SK-N-SH (cell line): ENCODE data around the gene USP47. TPM values are rescaled to one million over a fixed set of nuclear protein-coding genes. Genes with fewer than 3 reads are reported as not detected.

ENCODE experiments used
- CTCF ChIA-PET: fragments of 300-600, 350-600 bp; formaldehyde crosslinking; extraction: SDS; loops from one replicate; lab custom pipeline; 2021; lab: Yijun Ruan, JAX
- POLR2A ChIA-PET: fragments of 350-600 bp; sonication (Branson Sonifier 250); formaldehyde crosslinking; extraction: SDS; loops from one replicate; lab custom pipeline; 2020; ENCODE audit warnings: antibody characterized with exemption, inconsistent platforms; lab: Yijun Ruan, JAX
- DNase-seq: peaks from one replicate; pipeline ENCODE4 v3.0.0; 2012
- H2AFZ ChIP-seq: fragments of 200-600 bp; sonication (generic); 2 replicates; pipeline ENCODE4 v1.8.1; 2016; ENCODE audit warnings: antibody characterized with exemption, mild to moderate bottlenecking, low read depth
- H3F3A ChIP-seq: fragments of 200-600 bp; sonication (generic); replicated peaks from 2 replicates; pipeline ENCODE3; 2016; ENCODE audit warnings: antibody characterized with exemption, mild to moderate bottlenecking; ENCODE audit not compliant: insufficient read depth
- H3K27ac ChIP-seq, 2 experiments: fragments of 200-500 bp in 1 of 2; fragments of 200-600 bp in 1 of 2; sonication (Bioruptor generic) in 1 of 2; sonication (generic), shearing (Covaris generic) in 1 of 2; 2 replicates each; pipeline versions ENCODE4 v1.5.1 to v1.6.1; 2014 to 2016; ENCODE audit warnings: low read depth in 2 of 2, inconsistent platforms in 1 of 2, low read length in 1 of 2, mild to moderate bottlenecking in 1 of 2, mixed read lengths in 1 of 2
- H3K27me3 ChIP-seq: fragments of 200-600 bp; sonication (generic), shearing (Covaris generic); 2 replicates; pipeline ENCODE4 v1.6.1; 2016; ENCODE audit warnings: mixed run types; ENCODE audit not compliant: insufficient read depth
- H3K36me3 ChIP-seq, 2 experiments: fragments of 200-500 bp in 1 of 2; fragments of 200-600 bp in 1 of 2; sonication (Bioruptor generic) in 1 of 2; sonication (generic) in 1 of 2; replicated peaks in 1 of 2; 2 replicates each; pipeline versions ENCODE3 to v1.5.1; 2014 to 2016; ENCODE audit warnings: low read length in 1 of 2, mild to moderate bottlenecking in 1 of 2; ENCODE audit not compliant: insufficient read depth in 2 of 2, control insufficient read depth in 1 of 2
- H3K4me1 ChIP-seq, 2 experiments: fragments of 200-500 bp in 1 of 2; fragments of 200-600 bp in 1 of 2; sonication (Bioruptor generic) in 1 of 2; sonication (generic), shearing (Covaris generic) in 1 of 2; 2 replicates each; pipeline versions ENCODE4 v1.5.1 to v1.6.1; 2014 to 2016; ENCODE audit warnings: low read depth in 1 of 2, low read length in 1 of 2, mixed run types in 1 of 2; ENCODE audit not compliant: insufficient read depth in 2 of 2, control insufficient read depth in 1 of 2
- H3K4me2 ChIP-seq: fragments of 200-600 bp; sonication (generic), shearing (Covaris generic); 2 replicates; pipeline ENCODE4 v1.6.1; 2017; ENCODE audit warnings: mixed run types
- H3K4me3 ChIP-seq, 2 experiments: fragments of 200-500 bp in 1 of 2; fragments of 200-600 bp in 1 of 2; sonication (Bioruptor generic) in 1 of 2; sonication (generic), shearing (Covaris generic) in 1 of 2; 2 replicates each; pipeline versions ENCODE4 v1.5.1 to v1.8.1; 2014 to 2016; ENCODE audit warnings: low read depth in 2 of 2, inconsistent platforms in 1 of 2, low read length in 1 of 2, mild to moderate bottlenecking in 1 of 2, mixed read lengths in 1 of 2, moderate library complexity in 1 of 2
- H3K79me2 ChIP-seq: fragments of 200-600 bp; sonication (generic); 2 replicates; pipeline ENCODE4 v1.8.1; 2017; ENCODE audit warnings: mild to moderate bottlenecking; ENCODE audit not compliant: insufficient read depth
- H3K9ac ChIP-seq: fragments of 200-600 bp; sonication (generic); 2 replicates; pipeline ENCODE4 v1.6.1; 2017; ENCODE audit warnings: mixed run types
- H3K9me2 ChIP-seq: fragments of 200-600 bp; sonication (generic); 2 replicates; pipeline ENCODE4 v1.6.1; 2017; ENCODE audit warnings: mixed run types
- H3K9me3 ChIP-seq: fragments of 200-600 bp; sonication (generic); 2 replicates; pipeline ENCODE4 v1.6.1; 2017; ENCODE audit warnings: mixed run types, mild to moderate bottlenecking, moderate library complexity
- H4K20me1 ChIP-seq: fragments of 200-600 bp; sonication (generic); 2 replicates; pipeline ENCODE4 v1.6.1; 2017; ENCODE audit warnings: mild to moderate bottlenecking, mixed run types; ENCODE audit not compliant: insufficient read depth
- EP300 ChIP-seq, 2 experiments: IDR thresholded peaks; 2 replicates each; pipeline versions ENCODE4 v1.4.0 to v1.6.1; 2012; ENCODE audit warnings: borderline replicate concordance in 1 of 2, low read depth in 1 of 2, low read length in 1 of 2
- EZH2phosphoT487 ChIP-seq: fragments of 200-600 bp; sonication (generic); IDR thresholded peaks from 2 replicates; pipeline ENCODE4 v1.6.1; 2017; ENCODE audit warnings: low read depth, mixed run types, mild to moderate bottlenecking, antibody characterized with exemption, moderate library complexity, borderline replicate concordance
- FOXJ3 ChIP-seq: sonication (generic); formaldehyde crosslinking; IDR thresholded peaks from 2 replicates; pipeline ENCODE4 v1.5.1; 2020; ENCODE audit warnings: mild to moderate bottlenecking, missing genetic modification reagents
- GABPA ChIP-seq: IDR thresholded peaks from 2 replicates; pipeline ENCODE4 v1.4.0; 2012; ENCODE audit warnings: low read depth, mild to moderate bottlenecking
- MXI1 ChIP-seq: IDR thresholded peaks from 2 replicates; pipeline ENCODE4 v1.6.1; 2012; ENCODE audit warnings: mild to moderate bottlenecking, low read depth, low read length, improper control_type of control experiment
- NRF1 ChIP-seq: IDR thresholded peaks from 2 replicates; pipeline ENCODE4 v1.6.1; 2012; ENCODE audit warnings: low read depth, mild to moderate bottlenecking, low read length
- POLR2AphosphoS5 ChIP-seq: IDR thresholded peaks from 2 replicates; pipeline ENCODE4 v1.6.1; 2012; ENCODE audit warnings: low read depth, low read length
- RCOR1 ChIP-seq: fragments of 150-350 bp; IDR thresholded peaks from 2 replicates; pipeline ENCODE4 v1.6.1; 2017; ENCODE audit warnings: antibody characterized with exemption, low read length
- SIN3A ChIP-seq: IDR thresholded peaks from 2 replicates; pipeline ENCODE4 v1.6.1; 2012; ENCODE audit warnings: low read depth, mild to moderate bottlenecking, low read length, moderate library complexity, borderline replicate concordance
- SMC3 ChIP-seq: IDR thresholded peaks from 2 replicates; pipeline ENCODE4 v1.6.1; 2012; ENCODE audit warnings: low read depth, low read length, improper control_type of control experiment
- USF1 ChIP-seq: IDR thresholded peaks from 2 replicates; pipeline ENCODE4 v1.4.0; 2012; ENCODE audit warnings: low read depth, borderline replicate concordance
- YY1 ChIP-seq: IDR thresholded peaks from 2 replicates; pipeline ENCODE4 v1.4.0; 2012; ENCODE audit warnings: low read depth, mild to moderate bottlenecking
- WGBS: methylation state at CpG from one replicate; pipeline ENCODE4 v1.1.6; 2017; ENCODE audit warnings: low lambda C conversion rate; 5-methylcytosine and 5-hydroxymethylcytosine counted together
- polyA plus RNA-seq, 3 experiments: library from polyadenylated mRNA; depleted of rRNA; stranded (reverse); fragments of >200 nt; gene quantifications; 2 replicates each; pipeline ENCODE4 v1.2.3, GENCODE V29; 2012
- TF ChIP-seq, protein P1 (sequence below): IDR thresholded peaks from 2 replicates; pipeline ENCODE4 v1.4.0; 2012; ENCODE audit warnings: low read depth, borderline replicate concordance
- TF ChIP-seq, protein P2 (sequence below): fragments of 200-600 bp; sonication (generic); IDR thresholded peaks from 2 replicates; pipeline ENCODE4 v1.6.1; 2017; ENCODE audit warnings: antibody characterized with exemption, mild to moderate bottlenecking, moderate library complexity

USP47 gene
- polyA plus RNA-seq, 1 of the 3 experiments (the other 2 are of a cell fraction), result 10.3 TPM

- Histone ChIP-seq H3K4me2 (no peak overlapping the region), H3K9me3 (no peaks in the 10 kb centered on the region), H3K9ac (no peak overlapping the region), H3K79me2 (0 out of 2 replicates have a peak, but pooled peaks cover 3% of the 10 kb centered on the region), H3K9me2 (no peaks in the 10 kb centered on the region), H4K20me1 (no peaks in the 10 kb centered on the region), H3K27me3 (no peaks in the 10 kb centered on the region), H3K4me3 (no peak overlapping the region), H2AFZ (no peak overlapping the region), H3F3A (peaks cover 24% of the 10 kb centered on the region), H3K4me1 (peaks cover 2 to 7% of the 10 kb centered on the region in 2 experiments; a peak in 3 of 4 replicates), H3K36me3 (peaks cover 89 to 95% of the 10 kb centered on the region in 2 experiments), H3K27ac (0 out of 4 replicates have a peak overlapping the region, but pooled peaks of 1 of the 2 experiments have one; percentile 34)
- ChIA-PET POLR2A (no interaction called here), CTCF (interaction anchor here (0.6 to 1.5 kb wide), 5 partner anchors 16 to 351 kb away, joined by 3 to 7 read pairs (median 3); no protein-coding TSS in a partner anchor)
- 77% methylated on average over 1 of the region's 1 CpG for WGBS
- TF ChIP-seq EP300 (IDR thresholded peaks at IDR 0.05; ENCODE audit: borderline replicate concordance in 1 of 2, low read depth in 1 of 2, low read length in 1 of 2) (no peak), FOXJ3 (no peak), SIN3A (no peak), NRF1 (no peak), YY1 (no peak), SMC3 (no peak), POLR2AphosphoS5 (no peak), USF1 (no peak), GABPA (no peak), EZH2phosphoT487 (no peak)
- TF ChIP-seq, protein P1, sequence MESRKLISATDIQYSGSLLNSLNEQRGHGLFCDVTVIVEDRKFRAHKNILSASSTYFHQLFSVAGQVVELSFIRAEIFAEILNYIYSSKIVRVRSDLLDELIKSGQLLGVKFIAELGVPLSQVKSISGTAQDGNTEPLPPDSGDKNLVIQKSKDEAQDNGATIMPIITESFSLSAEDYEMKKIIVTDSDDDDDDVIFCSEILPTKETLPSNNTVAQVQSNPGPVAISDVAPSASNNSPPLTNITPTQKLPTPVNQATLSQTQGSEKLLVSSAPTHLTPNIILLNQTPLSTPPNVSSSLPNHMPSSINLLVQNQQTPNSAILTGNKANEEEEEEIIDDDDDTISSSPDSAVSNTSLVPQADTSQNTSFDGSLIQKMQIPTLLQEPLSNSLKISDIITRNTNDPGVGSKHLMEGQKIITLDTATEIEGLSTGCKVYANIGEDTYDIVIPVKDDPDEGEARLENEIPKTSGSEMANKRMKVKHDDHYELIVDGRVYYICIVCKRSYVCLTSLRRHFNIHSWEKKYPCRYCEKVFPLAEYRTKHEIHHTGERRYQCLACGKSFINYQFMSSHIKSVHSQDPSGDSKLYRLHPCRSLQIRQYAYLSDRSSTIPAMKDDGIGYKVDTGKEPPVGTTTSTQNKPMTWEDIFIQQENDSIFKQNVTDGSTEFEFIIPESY, result no peak
- TF ChIP-seq, protein P2, sequence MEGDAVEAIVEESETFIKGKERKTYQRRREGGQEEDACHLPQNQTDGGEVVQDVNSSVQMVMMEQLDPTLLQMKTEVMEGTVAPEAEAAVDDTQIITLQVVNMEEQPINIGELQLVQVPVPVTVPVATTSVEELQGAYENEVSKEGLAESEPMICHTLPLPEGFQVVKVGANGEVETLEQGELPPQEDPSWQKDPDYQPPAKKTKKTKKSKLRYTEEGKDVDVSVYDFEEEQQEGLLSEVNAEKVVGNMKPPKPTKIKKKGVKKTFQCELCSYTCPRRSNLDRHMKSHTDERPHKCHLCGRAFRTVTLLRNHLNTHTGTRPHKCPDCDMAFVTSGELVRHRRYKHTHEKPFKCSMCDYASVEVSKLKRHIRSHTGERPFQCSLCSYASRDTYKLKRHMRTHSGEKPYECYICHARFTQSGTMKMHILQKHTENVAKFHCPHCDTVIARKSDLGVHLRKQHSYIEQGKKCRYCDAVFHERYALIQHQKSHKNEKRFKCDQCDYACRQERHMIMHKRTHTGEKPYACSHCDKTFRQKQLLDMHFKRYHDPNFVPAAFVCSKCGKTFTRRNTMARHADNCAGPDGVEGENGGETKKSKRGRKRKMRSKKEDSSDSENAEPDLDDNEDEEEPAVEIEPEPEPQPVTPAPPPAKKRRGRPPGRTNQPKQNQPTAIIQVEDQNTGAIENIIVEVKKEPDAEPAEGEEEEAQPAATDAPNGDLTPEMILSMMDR, result no peak
- no peak for DNase-seq
Measured at GRCh38 chr11:11937957-11938356, 96.2 kb downstream of the USP47 start.

GRCh38 chr11:11940551-11940950 lies 98.8 kb downstream of the USP47 start:
- TF ChIP-seq RCOR1 (no peak), MXI1 (no peak)
- H3K27me3 ChIP-seq, result no peaks in the 10 kb centered on the region
- no peak overlapping the region for H3K9ac ChIP-seq
- no peaks in the 10 kb centered on the region for H3K79me2 ChIP-seq
- no peak overlapping the region for H3K4me3 ChIP-seq
- H3F3A ChIP-seq, result peaks cover 14% of the 10 kb centered on the region
- H4K20me1 ChIP-seq, result no peaks in the 10 kb centered on the region
- peaks cover 2 to 7% of the 10 kb centered on the region in 2 experiments; a peak in 3 of 4 replicates for H3K4me1 ChIP-seq
- peaks cover 83 to 86% of the 10 kb centered on the region in 2 experiments for H3K36me3 ChIP-seq
- DNase-seq, result no peak
- no peaks in the 10 kb centered on the region for H3K9me3 ChIP-seq
- H3K9me2 ChIP-seq, result no peaks in the 10 kb centered on the region
- H2AFZ ChIP-seq, result no peak overlapping the region
- H3K4me2 ChIP-seq, result no peak overlapping the region
- POLR2A ChIA-PET, result no interaction called here
- H3K27ac ChIP-seq, result peak overlapping the region in 1 of 2 experiments; percentile 19; a peak in 1 of 4 replicates
- CTCF ChIA-PET, result interaction anchor here (1.3 to 1.7 kb wide), 2 partner anchors 103 to 341 kb away, joined by 3 to 5 read pairs; no protein-coding TSS in a partner anchor
